SH-SY5Y (cell line): ENCODE data around the gene TRIM46.

Experiments
- GATA2 ChIP-seq: IDR thresholded peaks from 2 replicates; pipeline ENCODE4 v1.6.1; 2011; ENCODE audit warnings: mild to moderate bottlenecking, low read depth, low read length
- GATA3 ChIP-seq: IDR thresholded peaks from 2 replicates; pipeline ENCODE4 v1.6.1; 2011; ENCODE audit warnings: low read depth, mild to moderate bottlenecking, low read length, moderate library complexity

GRCh38 chr1:155137154-155137949 lies 36.3 kb upstream of the TRIM46 start:
- no peak for TF ChIP-seq GATA3
- TF ChIP-seq GATA2: no peak
